ENCODE results near the gene ARID5B.

The ARID5B gene

GRCh38 chr10:62056219-62056618, 154.7 kb downstream of the ARID5B start:
- TF ChIP-seq CTCF (IDR thresholded peaks at IDR 0.05; ENCODE audit: extremely low read depth, missing control alignments): no peak
- no peak for DNase-seq (ENCODE audit: low spot score)

GRCh38 chr10:62056698-62057097, 155.2 kb downstream of the ARID5B start:
- no peak for TF ChIP-seq CTCF (IDR thresholded peaks at IDR 0.05; ENCODE audit: extremely low read depth, missing control alignments)
- DNase-seq (ENCODE audit: low spot score): no peak

DNA sequence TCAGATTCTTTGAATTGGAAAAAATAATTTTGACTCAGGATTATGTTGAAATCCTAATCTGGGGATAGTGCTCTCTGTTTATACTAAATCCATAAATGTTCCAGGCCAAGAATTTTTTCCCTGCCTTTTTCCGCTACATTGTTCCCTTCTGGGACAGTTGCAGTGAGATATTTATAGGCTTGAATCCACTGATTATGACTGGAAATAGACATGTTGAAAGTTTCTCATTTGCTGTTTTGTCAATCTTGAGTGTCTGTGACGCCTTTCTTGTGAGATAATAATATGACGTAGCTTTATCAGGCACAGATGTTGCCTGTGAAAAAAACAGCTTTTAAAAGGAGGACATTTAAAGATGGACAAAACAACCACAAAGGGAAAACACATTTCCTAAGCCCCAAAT, 155.9 kb downstream of the ARID5B start:
- TF ChIP-seq CTCF (IDR thresholded peaks at IDR 0.05; ENCODE audit: extremely low read depth, missing control alignments): no peak
- DNase-seq (ENCODE audit: low spot score): no peak

DNA sequence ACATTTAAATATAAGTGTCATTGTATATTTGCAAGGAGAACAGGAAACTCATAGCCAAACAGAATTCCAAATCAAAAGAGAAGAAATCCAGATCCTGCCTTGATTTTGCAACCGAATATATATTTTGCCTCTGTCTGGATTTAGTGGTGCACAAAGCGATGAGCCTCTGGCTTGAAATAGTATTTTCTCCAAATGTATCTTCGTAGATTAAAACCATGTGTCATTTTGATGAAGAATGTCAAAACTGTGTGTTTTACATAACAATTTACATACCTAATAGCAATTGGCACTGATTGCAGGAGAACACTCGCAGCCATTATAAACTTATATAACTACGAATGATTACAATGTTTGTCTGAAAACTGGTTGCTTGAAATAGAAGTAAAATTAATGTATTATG, 156.4 kb downstream of the ARID5B start:
- DNase-seq (ENCODE audit: low spot score): no peak
- no peak for TF ChIP-seq CTCF (IDR thresholded peaks at IDR 0.05; ENCODE audit: extremely low read depth, missing control alignments)

DNA sequence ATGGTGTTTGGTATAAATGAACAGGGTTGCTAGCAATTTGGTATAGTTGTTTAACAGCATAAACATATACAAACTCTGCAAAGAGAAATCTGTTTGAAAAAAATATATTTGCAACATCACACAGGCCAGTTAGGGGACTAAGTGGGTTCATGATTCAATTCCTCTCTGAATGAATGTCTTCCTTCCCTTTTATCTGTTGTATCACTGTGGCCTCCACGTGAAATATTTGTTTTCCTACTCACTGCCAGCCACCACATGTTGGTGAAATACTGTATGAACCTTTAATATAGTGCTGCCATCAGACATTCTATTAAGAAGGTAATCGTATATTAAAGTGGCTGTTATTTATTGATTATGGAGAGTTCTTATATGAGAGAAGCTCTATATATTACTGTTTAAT, 157.0 kb downstream of the ARID5B start:
- no peak for TF ChIP-seq CTCF (IDR thresholded peaks at IDR 0.05; ENCODE audit: extremely low read depth, missing control alignments)
- DNase-seq (ENCODE audit: low spot score): no peak

DNA sequence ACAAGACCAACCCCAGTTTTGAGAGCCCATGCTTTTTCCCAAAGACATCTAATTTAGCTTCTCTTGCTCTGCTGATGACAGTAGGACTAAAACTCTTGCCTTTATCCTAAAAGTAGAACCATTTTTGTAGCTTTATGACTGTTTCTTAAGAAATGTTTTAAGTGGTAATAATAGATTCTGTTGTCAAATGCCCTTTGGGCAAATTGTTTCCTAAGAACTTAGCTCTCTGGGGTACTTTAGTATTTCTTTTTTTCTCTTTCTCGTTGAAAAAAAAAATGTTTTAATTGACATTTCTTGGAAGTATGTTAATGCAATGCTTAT, 157.4 kb downstream of the ARID5B start:
- TF ChIP-seq CTCF (IDR thresholded peaks at IDR 0.05; ENCODE audit: extremely low read depth, missing control alignments): no peak
- no peak for DNase-seq (ENCODE audit: low spot score)

DNA sequence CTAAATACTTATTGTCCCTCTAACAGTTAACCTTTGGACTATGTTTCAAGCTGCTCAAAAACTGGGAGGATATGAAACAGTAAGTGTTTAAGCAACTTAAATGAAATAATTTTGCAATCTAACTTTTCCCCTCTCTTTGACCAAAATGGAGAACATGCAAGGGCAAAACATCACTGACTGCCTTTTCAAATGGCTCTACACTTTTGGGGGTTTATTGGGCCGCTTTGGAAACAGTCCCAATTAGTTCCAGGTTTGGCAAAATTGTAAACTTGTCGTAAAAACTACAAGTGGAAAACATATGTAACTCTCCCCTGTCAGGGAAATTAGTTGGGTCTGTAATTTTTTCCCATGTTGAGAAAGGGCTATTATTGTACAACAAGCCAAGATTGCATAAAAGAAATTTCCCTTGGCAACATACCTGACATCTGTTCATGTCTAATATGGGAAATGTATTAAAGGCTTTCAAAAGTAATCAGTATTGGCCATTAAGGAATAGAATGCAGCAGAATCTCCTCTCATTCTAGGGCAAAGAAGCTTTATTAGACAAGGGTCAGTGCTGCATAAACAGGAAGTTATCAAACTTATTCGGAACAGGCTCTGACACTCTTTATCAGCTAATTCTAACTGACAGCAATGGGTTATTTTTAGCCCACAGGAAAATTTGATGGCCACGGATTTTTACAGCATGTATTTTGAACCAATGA, 157.9 kb downstream of the ARID5B start:
- DNase-seq (ENCODE audit: low spot score): no peak
- TF ChIP-seq CTCF (IDR thresholded peaks at IDR 0.05; ENCODE audit: extremely low read depth, missing control alignments): no peak
